Calu3 (cell line): ENCODE results near the gene BEGAIN. TPM values are rescaled to one million over a fixed set of nuclear protein-coding genes. Genes with fewer than 3 reads are reported as not detected.

Source experiments
- BruUV-seq: library from RNA; stranded (reverse); fragments of 400-500 nt; replicated peaks from 2 replicates; lab custom pipeline; 2021; lab: Mats Ljungman, UMichigan
- CTCF ChIA-PET: fragments of 300-600 bp; sonication (Branson Sonifier 250); formaldehyde crosslinking; loops from one replicate; lab custom pipeline; 2022; ENCODE audit warnings: antibody characterized with exemption; lab: Charles Lee
- DNase-seq: peaks from one replicate; pipeline ENCODE4 v3.0.0; 2022
- H3K27ac Mint-ChIP-seq: one replicate; pipeline ENCODE4 v1.8.0; 2022; ENCODE audit warnings: mixed read lengths; ENCODE audit not compliant: unreplicated experiment
- H3K27me3 Mint-ChIP-seq: one replicate; pipeline ENCODE4 v1.8.0; 2022; ENCODE audit warnings: mixed read lengths; ENCODE audit not compliant: unreplicated experiment
- H3K36me3 Mint-ChIP-seq: one replicate; pipeline ENCODE4 v1.8.0; 2022; ENCODE audit warnings: mild to moderate bottlenecking, moderate library complexity, mixed read lengths; ENCODE audit not compliant: insufficient read depth, unreplicated experiment
- H3K4me1 Mint-ChIP-seq: one replicate; pipeline ENCODE4 v1.8.0; 2022; ENCODE audit warnings: mild to moderate bottlenecking, low read depth, mixed read lengths; ENCODE audit not compliant: unreplicated experiment
- H3K4me3 Mint-ChIP-seq: one replicate; pipeline ENCODE4 v1.8.0; 2022; ENCODE audit warnings: mild to moderate bottlenecking, low read depth, moderate library complexity, mixed read lengths; ENCODE audit not compliant: unreplicated experiment
- H3K9me3 Mint-ChIP-seq: one replicate; pipeline ENCODE4 v1.8.0; 2022; ENCODE audit warnings: low read depth, mixed read lengths; ENCODE audit not compliant: unreplicated experiment
- intact Hi-C: fragments of 100-400 bp; cut with micrococcal nuclease; formaldehyde crosslinking; loops from one replicate; pipeline ENCODE4 v1.10.0; 2022; ENCODE audit not compliant: unreplicated experiment
- total RNA-seq: library from RNA; stranded (reverse); gene quantifications from 2 replicates; pipeline ENCODE4 v1.2.3, GENCODE V29; 2022
- TF ChIP-seq, protein P1 (sequence below): fragments of 200-600 bp; IDR thresholded peaks from one replicate; pipeline ENCODE4 v1.8.0; 2022; ENCODE audit warnings: antibody characterized with exemption; ENCODE audit not compliant: unreplicated experiment

Gene BEGAIN
- total RNA-seq, 1 experiment from 2014 or later = 0.26 TPM

DNA sequence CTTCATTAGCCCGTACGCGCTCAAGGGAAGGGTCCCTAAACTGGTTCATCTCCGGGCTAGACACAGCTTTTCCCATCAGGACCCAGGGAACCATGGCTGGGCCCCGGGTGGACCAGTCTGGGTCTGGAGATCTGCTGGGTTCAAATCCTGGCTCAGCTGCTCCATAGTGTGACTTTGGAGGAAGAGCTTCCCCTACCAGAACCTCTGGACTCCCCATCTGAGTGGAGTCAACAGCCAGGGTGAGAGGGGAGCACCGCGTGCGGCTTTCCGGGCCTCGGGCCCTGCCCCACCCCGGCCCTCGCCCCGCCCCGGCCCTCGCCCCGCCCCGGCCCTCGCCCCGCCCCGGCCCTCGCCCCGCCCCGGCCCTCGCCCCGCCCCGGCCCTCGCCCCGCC is 41.2 kb downstream of the BEGAIN start:
- H3K27me3 Mint-ChIP-seq = peaks cover 13% of the 10 kb centered on the region
- H3K4me3 Mint-ChIP-seq = peak overlapping the region; percentile 73
- H3K9me3 Mint-ChIP-seq = no peaks in the 10 kb centered on the region
- intact Hi-C loops = no loop called here
- TF ChIP-seq, protein P1, sequence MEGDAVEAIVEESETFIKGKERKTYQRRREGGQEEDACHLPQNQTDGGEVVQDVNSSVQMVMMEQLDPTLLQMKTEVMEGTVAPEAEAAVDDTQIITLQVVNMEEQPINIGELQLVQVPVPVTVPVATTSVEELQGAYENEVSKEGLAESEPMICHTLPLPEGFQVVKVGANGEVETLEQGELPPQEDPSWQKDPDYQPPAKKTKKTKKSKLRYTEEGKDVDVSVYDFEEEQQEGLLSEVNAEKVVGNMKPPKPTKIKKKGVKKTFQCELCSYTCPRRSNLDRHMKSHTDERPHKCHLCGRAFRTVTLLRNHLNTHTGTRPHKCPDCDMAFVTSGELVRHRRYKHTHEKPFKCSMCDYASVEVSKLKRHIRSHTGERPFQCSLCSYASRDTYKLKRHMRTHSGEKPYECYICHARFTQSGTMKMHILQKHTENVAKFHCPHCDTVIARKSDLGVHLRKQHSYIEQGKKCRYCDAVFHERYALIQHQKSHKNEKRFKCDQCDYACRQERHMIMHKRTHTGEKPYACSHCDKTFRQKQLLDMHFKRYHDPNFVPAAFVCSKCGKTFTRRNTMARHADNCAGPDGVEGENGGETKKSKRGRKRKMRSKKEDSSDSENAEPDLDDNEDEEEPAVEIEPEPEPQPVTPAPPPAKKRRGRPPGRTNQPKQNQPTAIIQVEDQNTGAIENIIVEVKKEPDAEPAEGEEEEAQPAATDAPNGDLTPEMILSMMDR = no peak
- H3K4me1 Mint-ChIP-seq = no peaks in the 10 kb centered on the region
- DNase-seq = no peak
- no peak overlapping the region for H3K27ac Mint-ChIP-seq
- peaks cover 32% of the 10 kb centered on the region for H3K36me3 Mint-ChIP-seq
- BruUV-seq = no TSS peak
- CTCF ChIA-PET = interaction anchor here (0.5 to 1.0 kb wide), 4 partner anchors 100 to 693 kb away, joined by 3 to 6 read pairs (median 3); no protein-coding TSS in a partner anchor

DNA sequence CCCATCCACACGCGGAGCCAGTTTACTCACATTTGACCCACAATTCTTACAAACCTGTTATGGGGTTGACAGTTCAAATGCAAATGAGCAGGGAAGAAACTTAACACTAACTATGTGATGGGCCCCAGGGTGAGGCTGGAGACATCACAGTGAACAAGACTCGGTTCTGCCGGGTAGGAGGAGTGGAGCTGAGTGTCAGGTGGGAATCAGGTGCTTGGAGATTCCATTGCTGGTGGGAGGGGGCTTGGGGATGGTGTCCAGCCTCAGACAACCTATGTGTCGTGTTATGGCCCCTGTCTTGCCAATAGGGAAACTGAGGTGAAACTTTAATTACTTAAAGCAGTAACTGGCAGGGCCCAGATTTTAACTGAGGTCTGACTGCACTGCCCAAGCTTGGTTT is 41.9 kb downstream of the BEGAIN start:
- no peaks in the 10 kb centered on the region for H3K9me3 Mint-ChIP-seq
- no peak overlapping the region for H3K27ac Mint-ChIP-seq
- no peaks in the 10 kb centered on the region for H3K4me1 Mint-ChIP-seq
- intact Hi-C loops = no loop called here
- peaks cover 13% of the 10 kb centered on the region for H3K27me3 Mint-ChIP-seq
- no peak overlapping the region for H3K4me3 Mint-ChIP-seq
- CTCF ChIA-PET = interaction anchor here (1.0 kb wide), 1 partner anchor 100 kb away, joined by 3 read pairs; no protein-coding TSS in a partner anchor
- no peak for DNase-seq
- BruUV-seq = no TSS peak
- TF ChIP-seq, protein P1 = no peak
- H3K36me3 Mint-ChIP-seq = peaks cover 32% of the 10 kb centered on the region

DNA sequence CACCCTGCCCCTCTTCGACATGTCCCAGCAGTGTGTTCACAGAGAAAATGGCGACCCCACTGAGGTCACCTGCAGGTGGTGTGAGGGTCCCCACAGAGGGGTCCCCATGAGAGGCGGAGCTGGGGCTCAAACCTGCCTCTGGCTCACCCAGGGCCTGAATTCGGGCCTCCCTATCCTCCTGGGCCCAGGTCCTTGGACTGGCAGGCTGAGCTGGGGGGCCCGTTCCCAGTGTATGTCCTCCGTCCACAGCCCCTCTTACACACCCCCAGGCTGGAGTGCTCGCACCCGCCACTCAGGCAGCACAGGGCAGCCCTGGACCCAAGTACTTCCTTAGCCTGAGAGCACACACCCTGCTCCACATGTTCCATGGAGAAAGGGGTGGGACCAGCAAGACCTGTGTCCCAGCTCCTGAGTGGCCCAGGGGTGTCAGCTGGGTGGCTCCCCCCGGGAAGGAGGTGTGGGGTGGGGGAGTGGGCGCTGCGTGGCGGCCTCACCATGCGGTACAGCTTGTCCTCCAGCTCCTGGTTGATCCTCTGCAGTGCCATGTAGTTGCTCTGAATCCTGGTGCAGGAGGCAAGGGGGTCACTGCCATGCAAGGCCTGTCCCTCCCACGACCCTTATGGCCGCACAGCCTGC is 42.6 kb downstream of the BEGAIN start:
- peaks cover 11% of the 10 kb centered on the region for H3K27me3 Mint-ChIP-seq
- H3K4me3 Mint-ChIP-seq = no peak overlapping the region
- H3K4me1 Mint-ChIP-seq = no peaks in the 10 kb centered on the region
- no peak overlapping the region for H3K27ac Mint-ChIP-seq
- peaks cover 32% of the 10 kb centered on the region for H3K36me3 Mint-ChIP-seq
- H3K9me3 Mint-ChIP-seq = no peaks in the 10 kb centered on the region
- intact Hi-C loops = no loop called here
- DNase-seq = no peak
- CTCF ChIA-PET = interaction anchor here (0.9 kb wide), 1 partner anchor 28 kb away, joined by 3 read pairs; no protein-coding TSS in a partner anchor
- TF ChIP-seq, protein P1 = no peak
- no TSS peak for BruUV-seq

DNA sequence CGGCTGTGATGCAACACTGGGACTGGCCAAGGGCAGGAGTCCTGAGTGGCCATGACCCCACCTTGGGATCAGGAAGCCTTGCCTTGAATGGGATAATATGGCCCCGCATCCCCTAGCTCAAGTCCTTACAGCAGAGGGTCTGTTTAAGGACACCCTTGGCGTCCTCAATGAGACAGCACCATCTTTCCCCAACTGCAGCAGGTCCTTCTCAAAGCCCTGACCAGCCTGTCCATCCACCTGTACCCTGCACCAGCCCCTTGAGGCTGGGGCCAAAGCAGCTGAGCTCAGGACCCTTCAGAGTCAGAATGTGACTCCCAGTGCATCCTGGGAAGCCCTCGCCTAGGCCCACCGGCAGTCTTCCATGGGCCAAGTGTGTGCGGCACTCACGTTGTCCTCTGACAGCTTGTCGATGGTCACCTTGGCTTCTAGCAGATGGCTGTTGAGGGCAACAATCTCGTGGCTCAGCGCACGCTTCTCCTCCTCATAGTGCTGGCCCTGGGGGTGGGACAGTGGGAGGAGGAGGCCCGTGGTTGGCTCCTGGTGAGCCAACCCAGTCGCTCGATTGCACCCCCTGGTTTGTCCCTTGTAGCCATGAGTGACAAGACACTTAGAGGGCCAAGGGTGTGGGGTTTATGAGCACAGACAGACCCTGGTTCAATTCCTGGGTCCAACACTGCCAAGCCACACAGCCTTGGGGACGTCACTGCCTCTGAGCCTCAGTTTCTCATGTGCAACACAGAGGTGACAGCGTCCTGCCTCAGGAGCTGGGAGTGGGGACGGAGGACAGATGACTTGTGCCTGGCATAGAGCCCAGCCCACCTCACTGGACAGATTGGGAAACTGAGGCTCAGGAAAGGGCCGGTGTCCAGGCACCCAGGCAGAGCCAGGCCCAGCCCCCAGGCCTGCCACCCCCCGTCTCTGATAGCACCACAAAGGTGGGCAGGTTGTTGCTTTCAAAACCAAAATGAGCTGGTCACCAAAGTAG is 43.5 kb downstream of the BEGAIN start:
- TF ChIP-seq, protein P1 = no peak
- Mint-ChIP-seq H3K9me3 (no peaks in the 10 kb centered on the region), H3K27me3 (peaks cover 3% of the 10 kb centered on the region), H3K36me3 (peaks cover 32% of the 10 kb centered on the region), H3K4me3 (no peak overlapping the region), H3K27ac (no peak overlapping the region), H3K4me1 (no peaks in the 10 kb centered on the region)
- CTCF ChIA-PET = interaction anchor here (0.9 to 1.3 kb wide), 2 partner anchors 13 to 29 kb away, joined by 3 read pairs; no protein-coding TSS in a partner anchor
- intact Hi-C loops = no loop called here
- BruUV-seq = no TSS peak
- DNase-seq = no peak
